Measurements from ENCODE around the gene CTNNA3.

DNA sequence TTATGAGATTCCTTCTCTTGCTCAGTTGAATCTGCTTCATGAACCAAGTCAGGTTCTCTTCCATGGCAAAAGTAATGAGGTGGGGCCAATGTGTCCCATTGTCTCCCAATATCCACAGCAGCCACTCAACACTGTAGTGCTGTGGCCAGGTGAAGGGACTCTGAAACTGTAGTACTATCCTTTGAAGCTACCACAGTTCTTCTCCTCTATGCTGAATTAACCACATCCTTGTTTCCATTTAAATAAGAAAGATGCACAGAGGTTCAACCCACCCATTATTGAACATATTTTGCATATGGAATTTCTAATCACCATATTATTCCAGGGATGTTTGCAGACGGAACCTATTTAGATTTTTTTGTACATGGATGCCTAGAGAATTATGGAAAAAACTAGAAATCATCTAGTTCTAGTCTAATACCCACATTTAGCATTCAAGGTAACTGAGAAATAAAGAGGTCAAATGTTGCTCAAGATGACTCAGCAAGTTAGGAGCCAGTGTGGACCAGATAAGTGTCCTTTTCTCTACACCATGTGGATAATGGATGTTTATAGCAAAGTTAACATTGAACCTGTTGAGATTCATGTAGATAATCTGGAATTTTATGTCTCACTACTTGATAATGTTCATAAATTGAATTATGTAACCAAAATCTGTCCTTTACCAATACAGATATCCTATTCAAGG, 705.7 kb downstream of the CTNNA3 start:
- no peak for TF ChIP-seq CTCF (IDR thresholded peaks at IDR 0.05)
- no peak for TF ChIP-seq POLR2A (IDR thresholded peaks at IDR 0.05)
